ENCODE data around the gene VIPR2.

DNA sequence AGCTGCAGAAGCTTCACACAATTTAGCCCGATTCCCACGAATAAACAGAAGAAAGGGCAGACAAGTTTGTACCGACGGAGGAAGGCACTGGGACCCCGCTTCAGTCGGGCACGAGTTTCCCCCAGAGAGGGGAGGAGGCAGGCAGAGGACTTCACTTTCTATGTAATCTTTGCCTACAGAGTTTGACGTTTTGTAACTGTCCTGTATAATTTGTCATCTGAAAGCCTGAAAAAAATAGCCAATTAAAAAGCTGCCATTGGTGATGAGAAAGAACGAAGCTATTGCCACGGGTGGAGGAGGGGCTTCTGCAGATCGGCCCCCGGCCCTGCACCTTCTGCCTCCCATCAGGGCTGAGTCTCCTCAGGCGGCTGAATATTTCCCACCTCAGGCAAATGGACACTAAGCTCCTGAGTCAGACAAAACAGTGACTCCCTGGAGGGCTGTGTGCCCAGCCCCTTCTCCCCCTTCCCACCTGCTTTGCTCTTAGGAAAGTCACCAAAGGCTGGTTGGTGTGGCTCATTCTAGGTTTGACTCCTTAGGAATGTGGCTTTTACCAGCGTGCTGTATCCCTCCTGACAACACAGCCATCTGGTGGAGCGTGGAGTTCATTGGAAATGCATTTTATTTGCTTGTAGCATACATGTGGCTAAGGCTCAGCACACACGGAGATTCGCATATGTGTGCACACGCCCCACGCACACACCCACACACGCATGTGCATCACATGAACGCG is 117.4 kb downstream of the VIPR2 start:
- TF ChIP-seq, protein P1, sequence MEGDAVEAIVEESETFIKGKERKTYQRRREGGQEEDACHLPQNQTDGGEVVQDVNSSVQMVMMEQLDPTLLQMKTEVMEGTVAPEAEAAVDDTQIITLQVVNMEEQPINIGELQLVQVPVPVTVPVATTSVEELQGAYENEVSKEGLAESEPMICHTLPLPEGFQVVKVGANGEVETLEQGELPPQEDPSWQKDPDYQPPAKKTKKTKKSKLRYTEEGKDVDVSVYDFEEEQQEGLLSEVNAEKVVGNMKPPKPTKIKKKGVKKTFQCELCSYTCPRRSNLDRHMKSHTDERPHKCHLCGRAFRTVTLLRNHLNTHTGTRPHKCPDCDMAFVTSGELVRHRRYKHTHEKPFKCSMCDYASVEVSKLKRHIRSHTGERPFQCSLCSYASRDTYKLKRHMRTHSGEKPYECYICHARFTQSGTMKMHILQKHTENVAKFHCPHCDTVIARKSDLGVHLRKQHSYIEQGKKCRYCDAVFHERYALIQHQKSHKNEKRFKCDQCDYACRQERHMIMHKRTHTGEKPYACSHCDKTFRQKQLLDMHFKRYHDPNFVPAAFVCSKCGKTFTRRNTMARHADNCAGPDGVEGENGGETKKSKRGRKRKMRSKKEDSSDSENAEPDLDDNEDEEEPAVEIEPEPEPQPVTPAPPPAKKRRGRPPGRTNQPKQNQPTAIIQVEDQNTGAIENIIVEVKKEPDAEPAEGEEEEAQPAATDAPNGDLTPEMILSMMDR (IDR thresholded peaks at IDR 0.05 in 8 of 11, conservative IDR thresholded peaks at IDR 0.05 in 3 of 11) = no peak
- no peak for TF ChIP-seq POLR2AphosphoS5 (IDR thresholded peaks at IDR 0.05)
